Activated T-helper 1 cell treated with anti-CD3 and anti-CD28 coated beads, Interleukin-2, amount 50 U/mL, for 16 hours (primary cell): ENCODE data around the gene GPR176.

Experiments used
- DNase-seq, 2 donors: peaks; one replicate each; pipeline ENCODE4 v3.0.0-alpha.2; 2020; ENCODE audit warnings: low read depth in 1 of 2, low spot score in 1 of 2

The GPR176 gene

GRCh38 chr15:39860200-39860599 is 59.9 kb downstream of the GPR176 start:
- DNase-seq: no peak

- DNase-seq: no peak
Measured at GRCh38 chr15:39859636-39860035, 60.4 kb downstream of the GPR176 start.

DNA sequence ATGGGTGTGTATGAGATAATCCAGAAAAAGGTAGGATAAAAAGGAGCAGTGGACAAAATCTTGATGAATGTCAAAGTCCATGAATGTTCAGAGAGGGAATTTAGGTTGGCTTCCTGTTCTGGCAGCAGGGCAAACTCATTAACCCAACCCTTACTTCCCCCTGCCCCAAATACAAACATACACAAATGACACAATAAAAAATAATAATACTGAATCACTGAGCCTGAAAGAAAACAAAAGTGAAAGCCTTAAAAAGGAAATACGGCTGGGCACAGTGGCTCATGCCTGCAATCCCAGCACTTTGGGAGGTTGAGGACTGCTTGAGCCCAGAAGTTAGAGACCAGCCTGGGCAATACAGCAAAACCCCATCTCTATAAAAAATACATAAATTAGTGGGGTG is 62.9 kb downstream of the GPR176 start:
- no peak for DNase-seq

DNA sequence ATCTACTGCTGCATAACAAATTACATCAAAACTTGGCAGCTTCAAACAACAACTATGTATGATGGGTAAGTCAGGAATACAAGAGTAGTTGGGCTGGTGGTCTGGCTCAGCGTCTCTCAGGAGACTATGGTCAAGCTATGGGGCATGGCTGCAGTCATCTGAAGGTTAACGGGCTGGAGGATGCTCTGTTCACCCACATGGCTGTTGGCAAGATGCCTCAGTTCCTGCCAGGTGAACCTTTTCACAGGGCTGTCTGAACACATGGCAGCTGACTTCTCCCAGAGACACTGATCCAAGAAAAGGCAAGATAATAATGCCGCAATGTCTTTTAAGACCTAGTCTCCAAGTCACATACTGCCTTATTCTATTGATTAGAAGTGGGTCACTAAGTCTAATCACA is 63.7 kb downstream of the GPR176 start:
- DNase-seq: no peak

GRCh38 chr15:39855400-39855799 is 64.7 kb downstream of the GPR176 start:
- no peak for DNase-seq

GRCh38 chr15:39854161-39854560 is 65.9 kb downstream of the GPR176 start:
- no peak for DNase-seq

DNA sequence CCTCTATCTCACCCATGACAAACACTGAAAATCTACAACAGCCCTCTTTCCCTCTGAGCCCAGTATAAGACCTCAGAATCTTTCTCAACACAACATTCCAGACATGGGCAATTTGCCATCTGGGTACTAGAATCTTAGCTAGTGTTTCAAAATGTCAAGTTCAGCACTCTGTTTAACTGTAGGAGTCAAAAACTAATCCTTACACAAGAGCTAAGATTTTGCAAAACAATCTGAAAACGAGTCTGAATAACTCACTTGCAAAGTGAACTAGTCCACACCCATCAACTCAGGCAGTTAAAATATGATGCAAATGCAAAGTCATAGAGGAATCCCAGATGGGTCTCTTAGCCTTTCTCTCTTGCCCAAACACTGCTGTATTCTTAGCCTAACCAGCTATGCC is 67.8 kb downstream of the GPR176 start:
- no peak for DNase-seq

DNA sequence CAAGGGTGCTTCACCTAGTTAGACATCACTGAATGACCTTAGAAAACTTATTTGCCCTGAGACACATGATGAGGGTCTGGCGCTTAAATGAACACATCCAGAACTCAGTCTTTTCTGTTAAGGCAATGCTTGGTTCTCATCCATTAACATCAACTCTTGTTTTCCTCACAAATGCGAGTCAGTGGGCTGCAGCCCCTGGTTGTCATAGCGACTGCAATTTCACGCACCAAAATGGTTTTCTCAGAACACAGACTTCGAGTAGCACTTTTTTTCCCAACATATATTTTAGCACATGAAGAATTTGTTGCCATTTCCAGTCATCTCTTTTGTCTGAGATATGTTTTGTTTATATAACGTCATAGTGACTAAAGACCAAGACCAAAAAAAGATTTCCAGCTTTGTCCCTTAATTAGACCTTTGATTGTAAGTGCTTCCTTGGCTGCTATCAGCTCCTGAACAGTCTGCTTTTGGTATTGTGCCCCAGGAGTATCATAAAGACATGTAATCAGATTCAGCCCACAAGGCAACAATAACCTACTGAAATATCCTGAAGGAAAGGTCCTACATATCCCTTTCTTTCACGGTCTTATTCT is 68.5 kb downstream of the GPR176 start:
- DNase-seq: no peak

DNA sequence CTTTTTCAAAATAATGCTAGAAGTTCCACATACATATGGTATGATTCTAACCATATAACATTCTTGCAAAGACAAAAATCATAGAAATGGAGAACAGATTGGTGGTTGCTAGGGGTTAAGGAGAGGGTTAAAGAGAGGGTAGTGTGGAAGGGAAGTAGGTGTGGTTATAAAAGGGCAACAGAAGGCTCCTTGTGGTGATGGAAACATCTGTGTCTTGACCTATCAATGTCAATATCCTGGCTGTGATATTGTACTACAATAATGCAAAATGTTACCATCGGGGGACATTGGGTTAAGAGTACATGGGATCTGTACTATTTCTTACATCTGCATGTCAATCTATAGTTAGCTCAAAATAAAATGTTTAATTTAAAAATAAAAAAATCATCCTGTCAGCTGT is 69.6 kb downstream of the GPR176 start:
- no peak for DNase-seq

- DNase-seq: no peak
Measured at GRCh38 chr15:39846108-39846507, 74.0 kb downstream of the GPR176 start.

DNA sequence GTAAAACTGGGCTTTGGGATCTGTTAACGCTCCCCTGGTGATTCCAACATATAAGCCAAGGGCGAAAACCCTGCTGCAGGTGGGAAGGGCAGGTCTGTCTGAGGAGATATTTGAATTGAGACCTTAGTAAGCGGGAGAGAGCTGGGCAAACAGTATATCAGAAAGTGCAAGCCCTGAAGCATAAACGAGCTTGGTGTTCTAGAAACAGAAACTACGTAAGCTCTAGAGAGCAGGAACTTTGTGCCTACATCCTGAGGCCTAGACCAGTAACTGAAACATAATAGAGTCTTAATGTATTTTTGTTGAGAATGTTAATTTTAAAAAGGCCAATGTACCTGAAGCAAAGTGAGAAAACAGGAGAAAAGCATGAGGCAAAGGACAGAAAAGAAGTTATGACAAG is 74.5 kb downstream of the GPR176 start:
- no peak for DNase-seq

- no peak for DNase-seq
Measured at GRCh38 chr15:39843565-39843964, 76.5 kb downstream of the GPR176 start.

DNA sequence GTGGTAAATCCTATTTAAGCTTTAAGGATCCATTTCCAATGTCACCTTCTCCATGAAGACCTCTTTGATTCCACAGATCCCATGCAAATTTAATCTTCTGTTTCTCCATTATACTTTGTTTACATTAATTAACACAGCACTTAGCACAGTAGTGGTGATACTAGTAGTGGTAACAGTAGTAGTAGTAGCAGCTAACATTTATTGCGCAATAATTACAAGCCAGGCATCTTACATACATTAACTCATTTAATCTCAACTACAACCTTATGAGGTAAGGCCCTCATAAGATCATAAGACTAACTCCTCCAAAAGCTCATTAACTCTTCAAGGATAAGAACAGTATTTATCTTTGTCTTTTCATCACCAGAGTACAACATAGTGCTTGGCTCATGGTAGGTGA is 82.6 kb downstream of the GPR176 start:
- no peak for DNase-seq

DNA sequence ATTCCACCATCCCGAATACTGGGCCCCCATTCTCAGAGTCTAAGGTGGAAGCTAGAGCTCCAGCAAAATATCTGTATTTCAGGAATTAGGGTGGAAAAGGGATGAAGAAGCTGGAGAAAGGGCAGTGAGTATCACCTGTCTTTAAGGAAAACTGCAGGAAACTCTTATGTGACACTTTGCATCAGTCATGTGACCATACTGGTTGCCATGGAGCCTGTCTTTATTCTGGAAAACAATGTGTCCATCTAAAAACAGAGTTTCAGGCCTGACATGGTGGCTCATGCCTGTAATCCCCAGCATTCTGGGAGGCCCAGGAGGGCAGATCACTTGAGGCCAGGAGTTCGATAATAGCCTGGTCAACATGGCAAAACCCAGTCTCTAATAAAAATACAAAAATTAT is 84.5 kb downstream of the GPR176 start:
- DNase-seq: no peak

- DNase-seq: no peak
Measured at GRCh38 chr15:39834256-39834655, 85.8 kb downstream of the GPR176 start.

GRCh38 chr15:39833515-39833981 is 86.5 kb downstream of the GPR176 start:
- no peak for DNase-seq

- no peak for DNase-seq
Measured at GRCh38 chr15:39830166-39830565, 89.9 kb downstream of the GPR176 start.

DNA sequence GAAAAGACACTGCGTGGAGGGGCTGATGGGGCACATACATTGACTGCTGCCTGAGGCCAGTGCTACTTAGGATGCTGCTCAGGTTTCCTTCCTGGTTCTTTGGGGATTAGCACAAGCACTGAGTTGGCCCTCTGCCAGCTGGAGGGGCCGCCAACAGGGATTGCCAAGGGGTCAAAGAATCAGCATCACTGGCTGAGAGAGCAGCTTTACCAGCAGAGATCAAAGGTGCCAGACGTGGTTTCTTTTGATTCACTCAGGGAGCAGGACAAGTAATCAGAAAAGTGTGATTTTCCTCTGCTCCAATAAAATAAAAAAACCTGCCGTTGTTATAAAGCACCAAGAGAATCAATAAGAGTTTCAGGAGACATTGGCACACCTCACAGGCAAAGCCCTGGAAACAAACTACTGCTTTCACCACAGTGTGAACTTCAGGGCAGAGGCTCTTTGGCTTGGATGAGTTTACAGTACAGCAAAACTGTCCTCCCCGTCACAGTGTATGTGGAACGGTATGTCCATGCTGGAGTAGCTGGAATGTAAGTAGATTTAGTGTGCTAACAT is 91.6 kb downstream of the GPR176 start:
- DNase-seq: no peak

DNA sequence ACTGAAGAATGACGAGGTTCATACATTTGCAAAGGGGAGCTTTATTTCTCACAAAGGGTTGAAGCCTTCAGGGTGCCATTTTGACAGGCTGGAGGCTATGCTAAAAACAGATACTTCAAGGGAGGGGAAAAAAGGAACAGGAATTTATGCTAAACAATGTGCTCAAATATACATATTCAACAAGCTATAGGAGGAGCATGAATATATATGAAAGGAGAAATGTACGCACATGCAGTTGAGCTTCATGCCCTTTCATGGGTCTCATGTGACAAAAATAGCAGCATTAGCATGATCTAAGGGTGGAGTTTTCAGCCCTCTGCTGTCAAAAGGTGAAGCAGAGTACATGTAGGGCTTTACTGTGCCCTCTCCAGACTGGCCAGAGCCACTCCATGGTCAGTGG is 93.1 kb downstream of the GPR176 start:
- DNase-seq: no peak

GRCh38 chr15:39823634-39824033 is 96.4 kb downstream of the GPR176 start:
- DNase-seq: no peak

DNA sequence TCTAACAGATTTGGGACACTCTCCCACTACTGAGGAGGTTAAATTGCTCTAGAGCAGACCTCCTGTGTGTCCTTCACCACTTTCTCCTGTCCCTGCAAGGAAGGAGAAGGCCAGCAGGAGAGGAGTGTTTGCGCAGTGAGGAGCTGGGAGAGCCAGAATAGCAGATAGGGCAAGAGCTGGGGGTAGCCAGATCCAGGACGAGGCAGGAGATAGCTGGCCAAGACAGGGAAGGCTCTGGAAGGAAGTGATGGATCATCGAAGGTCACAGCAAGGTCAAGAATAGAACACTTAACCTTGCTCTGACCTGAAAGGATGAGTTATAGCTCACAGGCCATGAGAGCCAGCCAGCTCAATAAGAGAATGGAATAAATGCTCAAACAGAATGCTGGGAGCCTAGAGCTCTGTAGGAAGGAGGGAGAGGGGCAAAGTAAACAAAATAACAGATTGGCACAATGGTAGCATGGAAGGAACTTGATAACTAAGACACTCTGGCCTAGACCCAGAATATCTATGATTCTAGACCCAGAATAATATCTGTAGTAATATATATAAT is 99.9 kb downstream of the GPR176 start:
- no peak for DNase-seq

DNA sequence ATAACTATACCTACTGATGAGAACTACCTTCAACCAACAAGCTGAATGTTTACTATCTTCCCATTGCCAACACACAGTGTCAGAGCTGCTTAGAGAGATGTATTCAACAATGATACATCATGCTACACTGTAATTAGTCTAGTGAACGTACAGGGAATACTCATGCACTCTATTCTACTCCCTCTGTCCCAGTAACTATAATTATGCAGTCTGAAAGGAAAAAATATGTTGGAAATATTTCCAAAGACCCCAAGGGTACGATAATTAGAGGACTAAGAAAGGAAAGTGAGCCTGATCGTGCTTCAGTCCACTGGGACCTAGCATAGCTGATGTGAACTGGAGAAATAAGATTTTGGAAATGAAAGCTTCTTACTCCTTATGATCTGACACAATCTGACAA is 100.5 kb downstream of the GPR176 start:
- no peak for DNase-seq

DNA sequence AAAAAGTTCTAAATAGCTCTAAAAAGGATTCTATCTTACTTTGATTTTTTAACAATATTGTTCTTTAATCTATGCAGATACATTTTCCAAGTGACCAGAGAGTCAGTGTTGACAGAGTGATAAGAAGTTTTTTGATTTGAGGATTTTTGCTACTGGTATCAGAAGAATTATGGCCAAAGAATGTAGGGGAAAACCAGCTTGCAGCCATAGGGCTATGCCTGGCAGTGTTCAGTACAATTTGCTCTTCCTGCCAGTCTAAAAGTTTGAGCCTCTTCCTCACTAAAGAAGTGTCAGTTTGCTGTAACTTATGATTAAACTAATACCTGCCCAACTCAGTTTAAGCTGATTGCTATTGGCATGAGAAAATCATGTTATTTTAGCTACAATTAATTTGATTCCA is 102.2 kb downstream of the GPR176 start:
- DNase-seq: no peak
